Adipocyte (in vitro differentiated cells): Measurements from ENCODE around the gene PLEKHM3.

Experiments
- DNase-seq: peaks from one replicate; pipeline ENCODE4 v3.0.0-alpha.2; 2015; ENCODE audit warnings: low read depth
- H3K27me3 ChIP-seq: replicated peaks from 2 replicates; pipeline ENCODE4 v1.7.0; 2013; ENCODE audit warnings: mild to moderate bottlenecking, low read length, moderate library complexity; ENCODE audit not compliant: control insufficient read depth, insufficient read depth
- H3K36me3 ChIP-seq: 2 replicates; pipeline ENCODE4 v1.7.0; 2013; ENCODE audit warnings: low read length, mild to moderate bottlenecking, moderate library complexity; ENCODE audit not compliant: control insufficient read depth, insufficient read depth, severe bottlenecking
- H3K4me1 ChIP-seq: 2 replicates; pipeline ENCODE4 v1.7.0; 2013; ENCODE audit warnings: mild to moderate bottlenecking, low read length, moderate library complexity; ENCODE audit not compliant: control insufficient read depth, insufficient read depth
- H3K4me3 ChIP-seq: 2 replicates; pipeline ENCODE4 v1.7.0; 2013; ENCODE audit warnings: mild to moderate bottlenecking, low read length, moderate library complexity
- H3K9ac ChIP-seq: 2 replicates; pipeline ENCODE4 v1.7.0; 2013; ENCODE audit warnings: mild to moderate bottlenecking, low read length, moderate library complexity
- H3K9me3 ChIP-seq: 2 replicates; pipeline ENCODE4 v1.7.0; 2013; ENCODE audit warnings: mild to moderate bottlenecking, low read length, moderate library complexity; ENCODE audit not compliant: control insufficient read depth

Gene PLEKHM3

GRCh38 chr2:207772844-207773205 is 252.5 kb downstream of the PLEKHM3 start:
- peaks cover 2% of the 10 kb centered on the region for H3K36me3 ChIP-seq
- no peak for DNase-seq
- H3K9me3 ChIP-seq, result no peaks in the 10 kb centered on the region
- H3K27me3 ChIP-seq, result no peaks in the 10 kb centered on the region
- H3K4me3 ChIP-seq, result no peak overlapping the region
- peaks cover 20% of the 10 kb centered on the region for H3K4me1 ChIP-seq
- H3K9ac ChIP-seq, result no peak overlapping the region

DNA sequence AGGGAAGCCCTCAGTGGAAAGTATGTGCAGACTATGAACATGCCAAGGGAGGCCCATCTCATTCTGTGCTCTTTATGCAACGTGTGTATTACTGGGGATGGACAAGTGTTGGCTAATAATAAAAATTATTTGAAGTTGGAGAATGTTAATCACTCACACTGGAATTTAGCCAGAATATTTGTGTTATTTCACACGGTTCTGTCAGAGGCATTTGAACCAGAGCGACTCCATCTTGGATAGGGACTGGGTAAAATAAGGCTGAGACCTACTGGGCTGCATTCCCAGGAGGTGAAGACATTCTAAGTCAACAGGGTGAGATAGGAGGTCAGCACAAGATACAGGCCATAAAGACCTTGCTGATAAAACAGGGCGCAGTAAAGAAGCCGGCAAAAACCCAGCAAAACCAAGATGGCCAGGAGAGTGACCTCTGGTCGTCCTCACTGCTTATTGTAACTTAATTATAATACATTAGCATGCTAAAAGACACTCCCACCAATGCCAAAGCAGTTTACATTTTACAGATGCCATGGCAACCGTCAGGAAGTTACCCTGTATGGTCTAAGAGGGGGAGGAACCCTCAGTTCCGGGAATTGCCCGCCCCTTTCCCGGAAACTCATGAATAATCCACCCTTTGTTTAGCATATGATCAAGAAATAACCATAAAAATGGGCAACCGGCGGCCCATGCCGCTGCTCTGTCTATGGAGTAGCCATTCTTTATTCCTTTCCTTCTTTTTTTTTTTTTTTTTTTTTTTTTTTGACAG is 253.1 kb downstream of the PLEKHM3 start:
- no peak overlapping the region for H3K4me3 ChIP-seq
- H3K36me3 ChIP-seq, result peaks cover 7% of the 10 kb centered on the region
- H3K27me3 ChIP-seq, result no peaks in the 10 kb centered on the region
- no peak overlapping the region for H3K9ac ChIP-seq
- H3K4me1 ChIP-seq, result peaks cover 25% of the 10 kb centered on the region
- DNase-seq, result no peak
- H3K9me3 ChIP-seq, result no peaks in the 10 kb centered on the region

GRCh38 chr2:207771421-207771820 is 253.9 kb downstream of the PLEKHM3 start:
- Histone ChIP-seq H3K4me3 (peak overlapping the region; percentile 95), H3K36me3 (peaks cover 15% of the 10 kb centered on the region), H3K27me3 (no peaks in the 10 kb centered on the region), H3K9ac (peak overlapping the region; percentile 83), H3K9me3 (no peaks in the 10 kb centered on the region), H3K4me1 (peaks cover 30% of the 10 kb centered on the region)
- DNase-seq, result no peak
